ENCODE results near the gene RGMA.
"Not testable (repeated sequence)": the region's sequence is repeated elsewhere in the genome, so short reads cannot be mapped to it uniquely, and the experiment has no call there.

RGMA gene

GRCh38 chr15:93040288-93041158, 48.5 kb downstream of the RGMA start:
- TF ChIP-seq CTCF (conservative IDR thresholded peaks at IDR 0.05): no peak
- no peak overlapping the region for H3K27ac ChIP-seq

DNA sequence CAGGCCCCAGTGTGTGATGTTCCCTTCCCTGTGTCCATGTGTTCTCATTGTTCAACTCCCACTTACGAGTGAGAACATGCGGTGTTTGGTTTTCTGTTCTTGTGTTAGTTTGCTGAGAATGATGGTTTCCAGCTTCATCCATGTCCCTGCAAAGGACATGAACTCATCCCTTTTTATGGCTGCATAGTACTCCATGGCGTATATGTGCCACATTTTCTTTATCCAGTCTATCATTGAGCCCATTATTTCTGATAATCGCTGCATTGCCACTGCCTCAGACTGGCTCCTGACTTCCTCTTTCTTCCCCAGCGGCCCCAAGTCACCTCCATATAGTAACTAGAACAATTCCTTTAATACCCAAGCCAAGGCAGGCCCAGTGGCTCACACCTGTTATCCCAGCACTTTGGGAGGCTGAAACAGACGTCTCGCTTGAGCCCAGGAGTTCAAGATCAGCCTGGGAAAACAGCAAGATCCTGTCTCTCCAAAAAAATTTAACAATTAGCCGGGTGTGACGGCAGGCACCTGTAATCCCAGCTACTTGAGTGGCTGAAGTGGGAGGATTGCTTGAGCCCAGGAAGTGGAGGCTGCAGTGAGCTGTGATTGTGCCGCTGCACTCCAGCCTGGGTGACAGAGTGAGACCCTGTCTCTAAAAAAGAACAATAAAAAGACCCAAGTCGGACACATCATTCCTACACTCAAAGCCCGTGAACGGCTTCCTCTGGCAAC, 49.3 kb downstream of the RGMA start:
- not testable (repeated sequence) for H3K27ac ChIP-seq

GRCh38 chr15:93037820-93038705, 50.9 kb downstream of the RGMA start:
- no peak for TF ChIP-seq CTCF (conservative IDR thresholded peaks at IDR 0.05)
- no peak overlapping the region for H3K27ac ChIP-seq

- H3K27ac ChIP-seq: no peak overlapping the region
- TF ChIP-seq CTCF (conservative IDR thresholded peaks at IDR 0.05): peak; percentile 47
Observed at GRCh38 chr15:93036951-93037819, 51.8 kb downstream of the RGMA start.

DNA sequence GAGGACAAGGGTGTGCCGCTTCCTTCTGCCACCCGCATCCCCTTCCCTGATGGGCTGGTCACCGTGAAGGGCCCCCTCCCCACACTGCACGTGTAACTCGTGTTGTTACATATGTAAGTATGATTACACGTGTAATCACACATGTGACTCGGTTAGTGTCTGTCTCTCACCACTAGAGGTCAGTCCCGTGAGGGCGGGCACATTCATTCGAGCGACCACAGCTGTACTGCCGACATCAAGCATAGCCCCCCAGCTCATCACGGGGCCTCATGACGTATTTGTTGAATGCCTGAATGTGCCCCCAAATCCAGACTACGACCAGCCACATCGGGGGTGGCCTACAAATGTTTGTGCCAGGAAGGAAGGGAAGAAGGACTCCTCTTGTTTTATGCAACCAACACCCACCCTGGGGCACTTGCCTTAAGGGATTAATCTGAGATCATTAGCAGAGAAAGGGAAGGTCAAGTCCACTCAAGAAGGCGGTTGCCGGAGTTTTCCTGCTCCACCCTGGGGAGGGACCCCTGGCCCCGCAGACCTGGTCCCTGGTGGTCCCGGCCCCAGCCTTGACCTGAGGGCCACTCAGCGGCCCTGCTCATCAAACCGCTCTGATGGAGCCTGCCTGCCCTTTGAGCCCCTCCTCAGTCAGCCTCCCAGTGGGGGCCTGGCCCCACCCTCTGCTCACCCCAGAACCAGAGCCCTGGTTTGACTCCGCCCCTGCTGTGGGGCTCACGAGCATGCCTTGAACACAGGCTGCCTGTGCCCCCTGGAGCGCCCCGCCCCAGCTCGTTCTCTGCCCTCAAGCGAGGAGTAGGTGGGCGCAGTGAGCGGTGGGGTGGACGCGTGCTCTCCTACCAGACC, 52.8 kb downstream of the RGMA start:
- peak; percentile 98 for TF ChIP-seq CTCF (conservative IDR thresholded peaks at IDR 0.05)
- H3K27ac ChIP-seq: peak overlapping the region; percentile 8; the same call in 1 of the 2 replicates

GRCh38 chr15:93035092-93035915, 53.7 kb downstream of the RGMA start:
- peak overlapping the region; percentile 8; the same call in 1 of the 2 replicates for H3K27ac ChIP-seq
- no peak for TF ChIP-seq CTCF (conservative IDR thresholded peaks at IDR 0.05)
